Measurements from ENCODE around the gene COL6A2.
A peak's percentile ranks its signal among the peaks of the same experiment; 100 is the strongest.
"Not testable (repeated sequence)": the region's sequence is repeated elsewhere in the genome, so short reads cannot be mapped to it uniquely, and the experiment has no call there.

The COL6A2 gene

GRCh38 chr21:46060596-46061061, 37.3 kb upstream of the COL6A2 start:
- peak in 1 of 3 donors; percentile 8 for DNase-seq (ENCODE audit: low read depth in 3 of 3)

- no peak for DNase-seq (ENCODE audit: low read depth in 3 of 3)
Observed at GRCh38 chr21:46061063-46061462, 36.8 kb upstream of the COL6A2 start.

GRCh38 chr21:46061518-46061917, 36.4 kb upstream of the COL6A2 start:
- DNase-seq (ENCODE audit: low read depth in 3 of 3), result no peak

DNA sequence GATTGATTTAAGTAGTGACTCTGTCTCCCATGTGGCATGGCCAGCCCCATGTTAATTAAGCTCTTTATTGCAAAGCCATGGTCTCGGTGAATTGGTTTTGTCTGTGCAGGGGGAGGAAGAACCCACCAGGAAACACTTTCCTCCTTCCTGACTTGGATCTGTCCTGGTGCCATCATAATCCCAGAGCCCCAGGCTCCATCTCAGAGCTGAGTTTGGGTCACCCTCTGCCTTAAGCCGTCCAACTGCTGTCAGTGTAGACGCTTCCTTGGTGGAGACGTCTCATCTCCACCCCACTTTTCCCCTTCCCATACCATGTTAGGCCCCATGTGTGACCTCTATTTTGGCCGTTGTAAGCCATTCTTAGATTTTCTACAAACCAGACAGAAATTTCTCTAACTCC, 36.0 kb upstream of the COL6A2 start:
- DNase-seq (ENCODE audit: low read depth in 3 of 3), result no peak

DNA sequence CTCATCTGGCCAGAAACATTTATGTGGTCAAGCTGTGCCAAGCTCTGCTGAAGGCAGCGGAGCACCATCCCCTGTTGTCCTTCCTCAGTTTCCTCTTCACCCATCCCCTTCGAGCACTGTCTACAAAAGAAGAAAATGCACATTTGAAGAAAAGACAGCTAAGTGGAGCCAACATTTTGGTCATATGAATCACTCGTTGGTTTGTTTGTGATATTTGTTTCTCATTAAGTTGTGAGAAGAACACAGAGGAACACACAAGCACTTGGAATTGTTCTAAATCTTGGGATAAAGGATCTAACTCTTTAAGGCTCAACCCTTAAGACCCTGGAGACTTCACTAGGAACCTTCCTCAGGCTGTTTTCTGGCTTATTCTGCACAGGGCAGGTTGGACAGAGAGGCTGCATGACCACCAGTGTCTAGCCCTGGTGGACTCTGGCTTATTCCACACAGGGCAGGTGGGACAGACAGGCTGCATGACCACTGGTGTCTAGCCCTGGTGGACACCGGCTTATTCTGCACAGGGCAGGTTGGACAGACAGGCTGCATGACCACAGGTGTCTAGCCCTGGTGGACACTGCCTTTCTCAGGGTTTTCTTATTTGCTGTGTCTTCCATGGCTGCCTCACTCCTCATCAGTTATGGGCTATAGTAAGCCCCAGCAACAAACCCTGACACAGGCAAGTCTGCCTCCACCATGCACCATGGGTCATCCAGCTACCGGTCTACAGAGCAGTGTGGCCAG, 35.3 kb upstream of the COL6A2 start:
- no peak for DNase-seq (ENCODE audit: low read depth in 3 of 3)

- no peak for DNase-seq (ENCODE audit: low read depth in 3 of 3)
Observed at GRCh38 chr21:46063227-46063626, 34.7 kb upstream of the COL6A2 start.

DNA sequence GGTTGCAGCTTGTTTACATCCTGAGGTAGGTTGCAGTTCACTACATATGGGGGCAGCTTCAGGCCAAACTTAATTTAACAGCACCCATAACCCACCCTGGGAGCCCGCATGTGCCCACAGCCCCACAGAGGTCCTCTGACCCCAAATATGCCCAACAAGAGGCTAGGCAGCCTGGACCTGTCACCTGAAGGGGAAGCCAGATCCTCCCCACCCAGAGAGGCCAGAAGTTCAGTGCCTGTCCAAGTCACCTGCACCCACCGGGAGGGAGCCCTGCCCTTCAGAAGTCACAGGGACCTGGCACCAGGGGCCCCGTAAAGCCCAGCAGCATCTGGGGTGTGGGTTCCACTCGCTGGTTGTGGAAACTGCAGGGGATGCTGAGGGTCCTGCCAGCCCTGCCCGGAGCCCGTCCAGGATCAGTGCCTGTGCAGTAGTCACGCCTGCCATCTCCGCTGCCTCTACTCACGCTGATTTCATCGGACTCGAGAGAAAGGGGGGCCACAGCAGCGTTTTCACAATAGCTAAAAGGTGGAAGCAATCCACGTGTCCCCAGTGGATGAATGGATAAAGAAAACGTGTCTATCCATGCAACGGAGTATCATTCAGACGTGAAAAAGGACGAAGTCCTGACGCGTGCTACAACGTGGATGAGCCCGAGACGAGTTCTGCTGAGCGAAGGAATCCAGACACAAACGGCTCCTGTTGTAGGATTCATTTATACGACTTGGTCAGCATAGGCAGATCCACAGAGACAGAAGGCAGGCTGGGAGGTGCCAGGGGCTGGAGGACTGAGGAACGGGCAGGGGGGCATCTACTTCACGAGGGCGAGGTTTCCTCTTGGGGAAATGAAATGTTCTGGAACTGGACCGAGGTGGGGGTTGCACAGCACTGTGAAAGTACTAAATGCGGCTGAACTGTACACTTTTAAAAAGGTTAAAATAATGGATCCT, 33.9 kb upstream of the COL6A2 start:
- no peak for DNase-seq (ENCODE audit: low read depth in 3 of 3)

GRCh38 chr21:46064870-46065214, 33.1 kb upstream of the COL6A2 start:
- no peak for DNase-seq (ENCODE audit: low read depth in 3 of 3)

- no peak for DNase-seq (ENCODE audit: low read depth in 3 of 3)
Observed at GRCh38 chr21:46065215-46065913, 32.5 kb upstream of the COL6A2 start.

- no peak for DNase-seq (ENCODE audit: low read depth in 3 of 3)
Observed at GRCh38 chr21:46065914-46066551, 31.9 kb upstream of the COL6A2 start.

- DNase-seq (ENCODE audit: low read depth in 3 of 3), result no peak
Observed at GRCh38 chr21:46066591-46067331, 31.2 kb upstream of the COL6A2 start.

DNA sequence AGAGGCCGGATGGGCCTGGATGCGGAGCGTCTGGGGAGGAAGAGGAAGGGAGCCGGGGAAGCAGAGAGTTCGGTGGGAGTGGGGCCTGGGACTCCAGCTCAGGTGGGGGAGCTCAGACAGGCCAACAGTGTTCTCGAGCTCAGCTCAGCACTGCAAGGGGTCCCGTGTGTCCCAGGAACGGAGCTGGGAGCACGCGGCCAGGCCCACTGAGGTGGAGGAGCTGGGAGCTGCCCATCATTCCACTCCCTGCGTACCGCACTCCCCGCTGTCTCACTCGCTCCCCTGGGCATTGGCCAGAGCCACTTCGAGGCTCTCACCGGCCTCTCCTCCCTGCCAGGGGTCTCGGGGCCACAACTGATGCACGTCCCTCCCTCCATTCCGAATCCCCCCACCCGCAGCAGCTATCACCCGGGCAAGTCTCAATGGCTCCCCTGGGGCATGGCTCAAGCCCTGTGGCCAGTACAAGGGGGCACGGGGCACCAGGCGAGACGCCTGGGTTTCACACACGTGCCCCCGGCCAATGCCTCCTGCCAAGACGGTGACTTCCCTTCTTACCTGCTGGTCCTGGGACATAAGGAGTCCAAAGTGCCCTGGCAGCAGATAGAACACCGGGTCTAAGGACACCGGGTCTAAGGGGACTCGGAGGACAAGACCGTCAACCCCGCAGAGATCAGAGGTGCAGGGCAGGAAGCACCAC, 30.3 kb upstream of the COL6A2 start:
- DNase-seq (ENCODE audit: low read depth in 3 of 3), result no peak

- DNase-seq (ENCODE audit: low read depth in 3 of 3), result no peak
Observed at GRCh38 chr21:46068516-46069079, 29.3 kb upstream of the COL6A2 start.

DNA sequence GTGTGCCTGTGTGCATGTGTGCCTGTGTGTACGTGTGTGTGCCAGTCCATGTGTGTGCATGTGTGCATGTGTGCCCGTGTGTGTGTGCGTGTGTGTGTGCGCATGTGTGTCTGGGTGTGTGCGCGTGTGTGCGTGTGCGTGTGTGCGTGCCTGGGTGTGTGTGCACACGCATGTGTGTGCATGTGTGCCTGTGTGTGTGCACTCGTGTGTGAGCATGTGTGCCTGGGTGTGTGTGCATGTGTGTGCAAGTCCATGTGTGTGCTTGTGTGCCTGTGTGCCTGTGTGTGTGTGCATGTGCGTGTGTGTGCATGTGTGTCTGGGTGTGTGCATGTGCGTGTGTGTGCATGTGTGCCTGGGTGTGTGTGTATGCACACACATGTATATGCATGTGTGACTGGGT, 28.7 kb upstream of the COL6A2 start:
- DNase-seq (ENCODE audit: low read depth in 3 of 3), result no peak

GRCh38 chr21:46069719-46070279, 28.1 kb upstream of the COL6A2 start:
- DNase-seq (ENCODE audit: low read depth in 3 of 3), result no peak

- DNase-seq (ENCODE audit: low read depth in 3 of 3), result no peak
Observed at GRCh38 chr21:46071082-46071481, 26.8 kb upstream of the COL6A2 start.

GRCh38 chr21:46076724-46077123, 21.2 kb upstream of the COL6A2 start:
- not testable (repeated sequence) for DNase-seq (ENCODE audit: low read depth in 3 of 3)

- no peak for DNase-seq (ENCODE audit: low read depth in 3 of 3)
Observed at GRCh38 chr21:46077674-46078101, 20.2 kb upstream of the COL6A2 start.

GRCh38 chr21:46078322-46078977, 19.5 kb upstream of the COL6A2 start:
- DNase-seq (ENCODE audit: low read depth in 3 of 3), result no peak
